HG03280 (cell line): ENCODE results near the gene TRAF4.
A peak's percentile ranks its signal among the peaks of the same experiment; 100 is the strongest.

Source experiments
- ATAC-seq: cut with Tn5 transposase; IDR thresholded peaks from one replicate; pipeline ENCODE4 v1.9.1; 2021; ENCODE audit warnings: mild to moderate bottlenecking, moderate library complexity; ENCODE audit not compliant: unreplicated experiment

Gene TRAF4, protein sequence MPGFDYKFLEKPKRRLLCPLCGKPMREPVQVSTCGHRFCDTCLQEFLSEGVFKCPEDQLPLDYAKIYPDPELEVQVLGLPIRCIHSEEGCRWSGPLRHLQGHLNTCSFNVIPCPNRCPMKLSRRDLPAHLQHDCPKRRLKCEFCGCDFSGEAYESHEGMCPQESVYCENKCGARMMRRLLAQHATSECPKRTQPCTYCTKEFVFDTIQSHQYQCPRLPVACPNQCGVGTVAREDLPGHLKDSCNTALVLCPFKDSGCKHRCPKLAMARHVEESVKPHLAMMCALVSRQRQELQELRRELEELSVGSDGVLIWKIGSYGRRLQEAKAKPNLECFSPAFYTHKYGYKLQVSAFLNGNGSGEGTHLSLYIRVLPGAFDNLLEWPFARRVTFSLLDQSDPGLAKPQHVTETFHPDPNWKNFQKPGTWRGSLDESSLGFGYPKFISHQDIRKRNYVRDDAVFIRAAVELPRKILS

DNA sequence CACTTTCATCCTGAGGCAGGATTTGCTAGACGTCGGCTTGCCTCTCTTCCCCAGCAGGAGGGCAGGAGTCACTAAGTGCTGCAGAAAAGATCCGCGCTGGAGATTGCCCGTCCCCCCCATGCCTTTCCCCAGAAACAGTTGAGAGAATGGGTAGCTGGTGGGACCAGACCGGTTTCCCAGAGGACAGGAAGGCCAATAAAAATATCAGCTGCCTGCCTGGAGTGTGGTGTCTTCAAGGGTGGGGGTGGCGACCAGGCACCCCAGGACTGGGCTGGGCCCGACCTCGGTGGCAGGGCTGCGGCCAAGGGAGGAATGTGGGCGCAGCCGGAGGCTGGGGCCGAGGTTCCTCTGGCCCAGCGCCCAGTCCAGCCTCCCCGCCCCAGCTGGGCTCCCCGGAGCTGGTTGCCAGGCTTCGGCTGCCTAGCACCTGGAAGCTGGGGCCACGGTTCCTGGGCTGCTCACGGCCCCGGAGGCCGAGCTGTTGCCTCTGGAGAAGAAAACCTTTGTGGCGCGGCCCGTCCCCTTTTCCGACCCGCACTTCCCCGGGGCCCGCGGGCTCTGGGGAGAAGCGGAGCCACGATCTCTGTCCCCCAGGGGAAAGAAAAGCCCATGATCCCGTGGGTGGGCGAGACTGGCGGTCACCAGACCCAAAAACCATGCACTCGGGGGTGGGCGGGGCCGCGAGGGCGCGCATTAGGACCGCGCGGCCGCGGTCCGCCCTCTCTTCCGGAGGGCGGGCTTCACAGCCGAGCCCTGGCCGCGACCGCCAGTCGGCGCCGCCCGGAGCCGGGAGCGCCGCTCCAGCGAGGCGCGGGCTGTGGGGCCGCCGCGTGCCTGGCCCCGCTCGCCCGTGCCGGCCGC lies at the start of gene TRAF4:
Gene TRAF4, plus strand, starts transcription at position 769 of the 861 bp plus-strand sequence. CDS start 102 bp downstream, outside the sequence.
- peak; percentile 75 for ATAC-seq

DNA sequence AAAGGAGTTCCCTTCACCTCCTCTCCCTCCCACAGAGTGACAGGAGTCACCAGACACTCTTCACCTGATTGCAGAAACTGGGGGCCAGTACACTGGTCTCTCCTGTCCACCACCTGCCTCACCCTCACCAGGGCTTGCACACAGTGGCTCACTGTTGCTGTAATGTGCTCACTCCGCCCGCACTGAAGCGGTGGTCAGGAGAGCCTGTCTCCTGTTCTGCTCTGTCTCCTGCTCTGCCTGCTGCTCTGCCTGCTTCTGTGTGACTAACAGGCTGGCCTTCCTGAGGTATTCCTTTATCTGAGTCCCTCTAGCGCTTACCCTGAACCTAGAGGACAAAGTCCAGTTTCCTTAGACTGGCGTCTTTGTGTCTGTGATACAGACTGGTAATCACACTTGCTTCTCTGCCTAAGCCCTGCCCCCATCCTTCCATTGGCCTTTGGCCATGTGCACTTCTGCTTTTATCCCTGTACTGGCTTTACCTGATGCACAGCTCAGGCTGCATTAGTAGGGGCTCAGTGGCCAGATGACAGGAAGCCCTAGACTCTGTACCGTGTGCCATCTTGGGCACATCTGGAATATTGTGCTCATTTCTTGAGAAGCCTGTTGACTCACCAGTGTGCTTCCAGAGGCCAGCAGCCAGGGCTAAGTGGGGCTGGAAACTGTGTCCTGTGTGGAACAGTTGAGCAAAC lies 45.4 kb upstream of the TRAF4 start:
- ATAC-seq = no peak

DNA sequence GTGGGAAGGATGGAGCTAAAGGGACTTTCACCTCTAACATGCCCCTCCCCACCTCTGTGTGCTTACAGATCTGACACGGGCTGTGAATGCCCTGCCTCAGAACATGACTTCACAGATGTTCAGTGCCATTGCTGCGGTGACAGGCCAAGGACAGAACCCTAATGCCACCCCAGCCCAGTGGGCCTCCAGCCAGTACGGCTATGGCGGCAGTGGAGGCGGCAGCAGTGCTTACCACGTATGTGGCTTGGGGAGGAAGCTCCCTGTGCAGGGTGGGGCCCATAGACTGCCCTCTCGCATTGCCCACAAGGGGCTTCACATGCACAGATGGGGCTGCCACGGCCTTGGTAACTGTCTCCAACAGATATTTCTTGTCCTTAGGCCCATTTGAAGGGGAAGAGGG lies 43.5 kb upstream of the TRAF4 start:
- ATAC-seq = no peak

DNA sequence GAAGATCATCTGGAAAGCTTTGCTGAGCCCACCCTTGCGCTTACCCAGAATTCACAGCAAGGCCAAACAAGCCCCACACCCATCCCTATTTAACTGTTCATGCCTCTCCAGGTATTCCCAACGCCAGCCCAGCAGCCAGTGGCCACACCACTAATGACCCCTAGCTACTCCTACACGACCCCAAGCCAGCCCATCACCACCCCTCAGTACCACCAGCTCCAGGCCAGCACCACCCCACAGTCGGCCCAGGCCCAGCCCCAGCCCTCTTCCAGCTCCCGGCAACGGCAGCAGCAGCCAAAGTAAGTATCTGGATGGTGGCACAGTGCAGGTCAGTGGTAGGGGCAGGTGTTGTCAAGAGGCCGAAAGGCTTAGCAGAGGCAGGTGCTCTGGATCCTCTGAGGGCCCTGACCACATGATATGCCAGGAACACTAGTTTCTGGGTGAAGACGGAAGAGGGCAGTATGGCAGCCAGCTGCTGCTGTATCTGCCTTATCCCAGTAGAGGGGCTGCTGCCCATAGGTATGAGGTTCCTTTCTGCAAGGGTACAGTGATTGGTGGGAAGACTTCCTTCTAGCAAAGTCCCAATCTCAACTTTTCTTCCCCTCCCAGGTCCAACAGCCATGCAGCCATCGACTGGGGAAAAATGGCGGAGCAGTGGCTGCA lies 42.9 kb upstream of the TRAF4 start:
- no peak for ATAC-seq

DNA sequence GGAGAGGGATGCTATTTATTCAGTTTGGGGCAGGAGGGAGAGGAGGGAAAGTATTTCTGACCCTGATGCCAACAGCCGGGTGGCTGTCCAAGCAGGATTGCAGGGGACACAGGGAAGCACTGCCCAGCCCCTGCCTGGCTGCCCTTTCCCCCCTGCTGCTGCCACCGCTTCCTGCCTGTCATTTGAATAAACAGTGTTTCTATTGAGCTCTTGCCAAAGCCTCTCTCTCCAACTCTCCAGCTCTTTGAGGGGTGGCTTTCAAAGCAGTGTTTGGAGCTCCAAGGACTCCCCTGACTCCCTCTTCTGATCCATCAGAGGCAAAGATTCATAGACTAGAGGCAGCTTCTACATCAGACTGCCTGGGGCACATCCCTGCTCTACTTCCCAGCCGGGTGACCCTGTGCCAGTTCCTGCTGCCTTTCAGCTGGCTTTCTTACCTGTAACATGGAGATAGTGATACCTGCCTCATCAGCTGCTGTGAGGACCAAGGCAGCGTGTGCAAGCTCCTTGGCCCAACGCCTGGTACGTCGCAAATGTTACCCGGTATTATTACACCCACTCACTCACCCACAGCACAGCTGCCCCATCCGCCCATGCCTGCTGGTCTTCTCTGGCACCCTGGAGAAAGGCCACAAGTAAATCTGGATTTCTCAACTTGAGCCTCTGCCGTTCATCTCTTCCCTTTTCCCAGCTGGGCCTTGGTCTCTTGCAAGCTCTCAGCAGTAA lies 41.6 kb upstream of the TRAF4 start:
- no peak for ATAC-seq

DNA sequence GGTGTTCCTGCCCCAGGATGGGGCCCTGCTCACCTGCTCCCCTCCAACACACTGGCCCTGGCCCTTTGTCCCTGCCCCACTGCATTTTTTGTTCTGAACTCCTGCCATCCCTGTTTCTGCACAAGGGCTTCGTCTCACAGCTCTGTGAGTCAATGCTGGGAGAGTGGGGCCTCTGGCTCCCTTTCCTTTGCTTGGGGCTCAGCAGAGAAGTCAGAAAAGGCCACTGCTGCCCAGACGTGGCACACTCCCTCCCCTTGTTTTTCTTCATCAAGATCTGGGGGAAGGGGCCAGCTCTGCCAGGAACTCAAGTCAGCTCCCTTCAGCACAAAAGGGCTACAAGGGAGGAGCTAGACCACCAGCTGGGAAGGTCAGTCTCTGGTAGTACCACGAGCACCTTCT lies 41.1 kb upstream of the TRAF4 start:
- ATAC-seq = no peak

DNA sequence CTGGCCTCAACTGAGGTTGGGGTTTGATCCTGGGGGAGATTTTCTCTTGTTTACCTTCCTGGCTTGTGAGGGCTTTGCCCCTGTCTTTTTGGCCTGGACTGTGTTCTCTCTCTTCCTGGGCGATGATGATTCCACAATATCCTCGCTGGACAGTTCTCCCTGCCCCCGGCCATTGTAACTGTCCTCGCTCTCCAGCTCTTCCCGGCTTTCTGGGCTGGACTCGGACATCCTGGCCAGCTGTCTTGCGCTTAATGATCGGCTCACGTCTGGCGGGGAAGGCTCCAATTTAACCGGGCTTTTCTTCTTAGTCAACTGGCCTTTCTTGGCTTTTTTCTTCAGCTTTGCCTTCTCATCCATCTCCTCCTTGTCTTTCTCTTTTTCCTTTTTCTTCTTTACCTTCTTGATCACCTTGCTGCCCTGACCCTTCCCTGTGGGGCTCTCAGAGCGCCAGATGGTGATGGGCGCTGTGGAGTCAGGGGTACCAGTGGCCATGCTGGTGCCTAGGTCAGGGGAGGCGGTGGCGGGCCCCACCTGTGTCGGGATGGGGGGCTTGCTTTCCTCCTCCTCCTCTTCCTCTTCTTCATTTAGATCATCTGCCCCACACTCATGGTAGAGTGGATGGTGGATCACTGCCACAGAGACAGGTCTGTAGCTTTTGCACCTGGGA lies 40.1 kb upstream of the TRAF4 start:
- no peak for ATAC-seq

DNA sequence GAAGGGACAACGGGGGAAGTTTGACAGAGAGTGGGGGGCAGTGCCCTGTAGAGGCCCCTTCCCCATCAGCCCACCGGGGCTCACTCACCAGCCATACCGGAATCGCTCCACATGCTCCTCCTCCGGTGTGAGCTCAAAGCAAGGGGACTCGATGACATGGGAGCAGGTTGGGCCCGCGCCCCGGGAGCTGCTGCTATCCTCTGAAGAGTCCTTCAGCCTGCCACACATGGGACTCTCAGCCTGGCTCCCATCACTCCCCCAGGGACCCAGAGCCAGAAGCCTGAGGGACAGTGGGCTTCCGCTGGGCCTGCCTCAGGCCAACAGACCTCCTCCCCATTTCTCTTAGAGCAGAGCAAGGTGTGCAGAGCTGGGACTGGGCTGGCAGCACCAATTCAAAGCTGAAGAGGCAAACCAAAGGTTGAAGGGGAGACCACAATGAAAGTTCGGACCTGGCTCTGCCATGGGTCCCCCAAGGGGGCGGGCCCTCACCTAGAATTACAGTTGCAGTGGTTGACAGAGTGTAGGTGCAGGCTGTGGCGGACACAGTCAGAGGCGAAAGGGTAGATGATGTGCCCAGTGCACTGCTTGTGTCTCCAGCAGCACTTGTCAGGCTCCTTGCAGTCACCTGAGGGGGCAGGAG lies 39.5 kb upstream of the TRAF4 start:
- no peak for ATAC-seq

DNA sequence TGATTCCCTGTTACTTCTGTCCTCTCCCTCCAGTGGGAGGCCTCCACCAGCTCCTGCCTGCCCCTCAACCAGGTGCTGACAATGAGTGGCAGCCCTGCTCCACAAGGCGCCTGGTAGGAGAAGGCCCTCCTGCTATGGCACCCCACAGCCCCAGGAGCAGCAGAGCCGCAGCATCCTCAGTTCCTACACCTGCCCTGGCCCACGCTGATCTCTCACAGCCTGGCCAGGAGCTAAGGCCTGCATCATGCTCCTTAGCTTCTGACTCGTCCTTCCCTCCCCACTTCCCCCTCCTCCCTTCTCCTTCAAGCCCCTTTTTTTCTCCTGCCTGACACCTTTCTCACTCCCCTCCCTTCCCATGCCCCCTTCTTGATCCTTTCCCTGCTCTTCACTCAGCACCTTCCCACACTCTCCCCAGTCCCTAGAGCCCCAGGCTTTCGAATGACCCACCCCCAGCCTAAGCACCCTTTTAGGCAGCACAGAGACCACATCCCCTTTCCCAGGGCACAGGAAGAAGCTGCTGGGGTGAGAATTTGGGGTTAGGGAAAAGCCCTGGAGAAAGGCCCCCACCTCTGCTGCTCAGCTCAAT lies 38.6 kb upstream of the TRAF4 start:
- ATAC-seq = no peak

DNA sequence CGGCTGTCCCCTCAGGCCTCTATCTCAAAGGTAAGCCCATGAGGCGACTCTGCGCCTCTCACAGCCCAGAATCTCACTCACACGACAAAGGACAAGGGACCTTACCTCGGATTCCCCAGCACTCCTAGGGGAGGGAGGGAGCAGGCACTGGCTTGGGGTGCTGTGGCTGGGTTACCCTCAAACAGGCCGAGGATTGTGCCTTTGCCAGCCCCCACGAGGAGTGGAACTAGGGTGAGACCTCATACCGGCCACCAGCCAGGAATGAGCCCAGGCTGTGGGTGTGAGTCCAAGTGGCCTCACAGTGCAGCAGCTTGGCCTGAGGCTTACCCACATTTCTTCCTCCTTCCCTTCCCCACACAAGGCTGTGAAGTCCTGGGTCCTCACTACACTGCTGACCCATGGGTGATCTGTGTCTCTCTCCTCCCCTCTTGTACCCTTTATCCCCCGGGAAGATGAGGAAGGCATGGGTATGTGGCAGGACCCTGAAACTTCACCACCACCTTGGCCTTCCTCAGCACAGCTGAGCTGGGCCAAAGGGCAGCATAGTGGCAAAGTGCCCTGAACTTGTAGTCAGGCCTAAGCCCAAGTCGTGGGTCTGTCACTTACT lies 38.0 kb upstream of the TRAF4 start:
- ATAC-seq = no peak

DNA sequence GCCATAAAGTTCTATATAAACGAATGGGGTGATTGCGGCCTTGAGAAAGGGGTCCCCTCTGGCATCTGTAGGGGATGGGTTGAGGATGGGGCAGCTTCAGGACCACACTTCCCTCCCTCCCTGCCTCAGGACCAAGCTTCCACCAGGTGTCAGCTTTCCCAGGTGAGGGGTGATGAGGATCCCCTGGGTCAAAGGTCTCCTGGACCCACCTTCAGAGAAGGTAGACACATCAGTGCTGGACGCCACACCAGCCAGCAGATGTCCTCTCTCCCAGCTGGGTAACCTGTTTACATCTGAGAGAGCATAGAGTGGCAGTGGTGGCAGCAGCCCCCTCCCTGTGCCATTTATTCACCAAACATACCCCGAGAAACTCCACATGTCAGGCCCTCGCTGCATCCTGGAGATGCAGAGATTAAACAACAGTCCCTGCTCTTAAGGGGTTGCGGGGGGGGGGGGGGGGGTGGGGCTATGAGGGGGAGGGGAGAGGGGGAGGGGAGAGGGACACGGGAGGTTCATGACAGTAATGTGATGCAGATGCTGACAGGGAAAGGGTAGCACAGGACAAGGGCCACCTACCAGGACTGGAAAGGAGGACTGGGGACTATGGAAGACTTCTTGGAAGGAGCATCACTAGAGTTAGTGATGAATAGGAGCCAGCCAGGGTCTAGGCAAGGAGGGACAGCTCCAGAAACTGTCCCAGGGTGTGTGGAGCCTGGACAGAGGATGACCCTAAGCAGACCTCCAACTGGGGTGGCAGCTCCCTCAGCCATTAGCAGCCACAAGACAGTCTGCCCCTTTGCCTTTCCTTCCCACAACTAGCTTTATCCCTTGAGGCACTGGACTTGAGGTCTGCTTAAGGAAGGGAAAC lies 37.1 kb upstream of the TRAF4 start:
- no peak for ATAC-seq

DNA sequence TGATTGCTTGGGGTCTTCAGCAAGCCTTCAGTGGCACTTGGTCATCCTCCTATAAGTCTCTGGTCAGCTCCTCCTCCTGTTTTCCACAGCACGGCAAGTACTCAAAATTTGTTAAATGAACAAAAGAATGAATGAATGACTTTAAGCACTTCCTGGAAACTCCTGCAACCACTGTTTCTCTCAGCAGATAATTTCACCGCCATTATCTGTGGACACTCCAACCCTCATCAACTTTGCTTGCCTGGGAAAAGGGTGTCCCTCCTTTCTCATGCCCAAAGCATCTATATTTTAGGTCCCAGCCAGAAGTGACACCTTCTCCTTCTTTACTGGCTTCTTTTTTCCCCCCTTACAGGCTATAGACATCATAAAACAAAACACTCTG lies 36.5 kb upstream of the TRAF4 start:
- no peak for ATAC-seq

DNA sequence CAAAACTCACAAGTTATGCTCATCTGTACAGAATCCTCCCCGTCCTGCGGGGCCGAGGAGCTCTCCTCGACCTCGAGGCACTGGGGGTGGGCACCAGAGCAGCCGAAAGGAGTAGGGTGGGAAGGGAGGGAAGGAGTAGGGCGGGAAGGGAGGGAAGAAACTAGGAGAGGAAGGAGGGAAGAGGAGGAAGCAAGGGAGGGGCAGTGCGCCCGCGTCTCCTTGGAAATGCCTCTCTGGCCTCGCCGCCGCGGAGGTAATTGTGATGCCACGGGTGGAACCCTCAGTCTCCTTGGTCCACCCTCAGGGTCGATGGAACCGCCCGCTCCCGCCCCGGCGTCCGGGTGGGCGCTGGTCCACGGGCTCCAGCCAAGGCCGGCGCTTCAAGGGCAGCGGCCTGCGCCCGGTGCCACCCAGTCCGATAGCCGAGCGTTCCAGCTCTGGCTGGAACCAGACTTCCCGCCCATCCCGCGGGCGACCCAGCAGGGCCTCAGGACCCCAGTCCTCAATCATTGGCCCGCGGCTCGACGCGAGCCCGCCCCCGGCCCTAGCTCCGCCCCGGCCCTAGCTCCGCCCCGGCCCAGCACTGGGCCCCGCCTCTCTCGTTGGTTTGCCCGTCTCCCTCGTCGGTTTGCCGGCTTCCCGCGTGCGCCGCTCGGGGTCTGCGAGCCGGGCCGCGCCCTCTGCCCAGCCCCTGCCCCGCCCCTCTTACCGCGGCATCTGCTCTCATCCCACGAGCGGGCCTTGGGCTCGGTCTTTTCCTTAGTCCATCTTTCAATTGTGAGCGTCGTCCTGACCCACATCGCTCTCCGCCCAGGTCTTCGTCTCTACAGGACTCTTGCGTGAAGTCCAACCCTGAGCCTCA lies 32.7 kb upstream of the TRAF4 start:
- peak; percentile 82 for ATAC-seq

DNA sequence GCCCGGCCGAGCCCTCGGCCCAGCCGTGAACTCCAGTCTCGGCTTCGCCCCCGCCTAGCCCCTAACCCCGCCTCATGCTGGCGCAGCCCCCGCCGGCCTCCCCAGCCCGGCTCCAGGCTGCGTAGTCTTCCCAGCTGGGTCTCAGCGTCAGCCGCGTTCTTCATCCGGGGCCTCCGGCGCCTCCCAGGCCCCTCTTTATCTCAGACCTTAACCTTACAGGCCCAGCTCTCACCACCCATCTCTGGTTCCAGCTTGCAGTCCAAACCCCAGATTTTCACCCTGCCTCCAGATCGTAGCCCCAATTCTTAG lies 32.1 kb upstream of the TRAF4 start, which contains the start of gene PROCA1:
Gene PROCA1, minus strand, starts transcription at position 166 of the 309 bp plus-strand sequence. CDS start 228 bp downstream, outside the sequence.
- ATAC-seq = no peak

DNA sequence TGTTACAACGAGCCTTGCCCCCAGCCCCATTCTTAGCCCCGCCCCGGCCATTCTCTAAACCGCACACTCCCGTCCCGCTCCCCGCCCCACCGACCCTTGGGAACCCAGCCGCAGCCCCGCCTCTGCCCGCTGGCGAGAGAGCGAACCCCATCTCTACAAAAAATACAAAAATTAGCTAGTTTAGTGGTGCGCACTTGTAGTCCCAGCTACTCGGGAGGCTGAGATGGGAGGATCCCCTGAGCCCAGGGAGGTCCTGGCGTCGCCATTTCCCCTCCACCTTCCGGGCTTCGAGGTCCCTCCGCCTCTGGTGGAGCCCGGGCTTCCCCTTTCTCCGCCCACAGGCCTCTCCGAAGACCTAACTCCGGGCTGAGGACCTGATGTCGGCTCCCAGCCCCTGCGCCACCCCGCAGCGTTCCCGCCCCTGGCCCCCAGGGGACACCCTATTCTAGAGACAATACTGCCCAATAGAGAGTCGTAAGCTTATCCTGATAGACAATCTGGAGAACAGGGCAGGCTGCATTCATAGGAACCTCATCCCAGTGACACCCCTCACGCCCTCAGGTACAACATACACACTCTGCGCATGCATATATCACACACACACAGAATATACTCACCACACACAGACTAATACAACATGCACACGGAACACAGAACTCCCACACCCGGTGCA lies 31.6 kb upstream of the TRAF4 start:
- ATAC-seq = peak; percentile 21
